Neutrophil (primary cell): ENCODE results near the gene ANTXR1.

Source experiments
- H3K27ac ChIP-seq: fragments of 200-600 bp; sonication (generic); 2 replicates; pipeline ENCODE4 v1.5.1; 2016; ENCODE audit warnings: mild to moderate bottlenecking, moderate library complexity
- H3K27me3 ChIP-seq: fragments of 200-600 bp; sonication (generic); 2 replicates; pipeline ENCODE4 v1.6.0; 2016; ENCODE audit warnings: mild to moderate bottlenecking
- H3K36me3 ChIP-seq: fragments of 200-600 bp; sonication (generic); 2 replicates; pipeline ENCODE4 v1.5.1; 2017
- H3K4me1 ChIP-seq, 2 experiments: fragments of 200-600 bp in 1 of 2; sonication (generic) in 1 of 2; 1 replicate in 1 of 2; 2 replicates in 1 of 2; pipeline versions ENCODE4 v1.5.1 to v1.6.1; 2013 to 2016; ENCODE audit warnings: low read depth in 1 of 2, low read length in 1 of 2, mild to moderate bottlenecking in 1 of 2, moderate library complexity in 1 of 2; ENCODE audit not compliant: control insufficient read depth in 1 of 2, insufficient read depth in 1 of 2
- H3K4me3 ChIP-seq, 2 experiments: fragments of 200-600 bp in 1 of 2; sonication (generic) in 1 of 2; 1 replicate in 1 of 2; 2 replicates in 1 of 2; pipeline ENCODE4 v1.5.1; 2013 to 2016; ENCODE audit warnings: low read depth in 1 of 2, low read length in 1 of 2, mild to moderate bottlenecking in 1 of 2, moderate library complexity in 1 of 2
- H3K9me3 ChIP-seq: fragments of 200-600 bp; sonication (generic); 2 replicates; pipeline ENCODE4 v1.5.1; 2016
- TF ChIP-seq, protein P1 (sequence below): fragments of 200-600 bp; sonication (generic); IDR thresholded peaks from 2 replicates; pipeline ENCODE4 v1.5.1; 2016; ENCODE audit warnings: antibody characterized with exemption

The ANTXR1 gene

DNA sequence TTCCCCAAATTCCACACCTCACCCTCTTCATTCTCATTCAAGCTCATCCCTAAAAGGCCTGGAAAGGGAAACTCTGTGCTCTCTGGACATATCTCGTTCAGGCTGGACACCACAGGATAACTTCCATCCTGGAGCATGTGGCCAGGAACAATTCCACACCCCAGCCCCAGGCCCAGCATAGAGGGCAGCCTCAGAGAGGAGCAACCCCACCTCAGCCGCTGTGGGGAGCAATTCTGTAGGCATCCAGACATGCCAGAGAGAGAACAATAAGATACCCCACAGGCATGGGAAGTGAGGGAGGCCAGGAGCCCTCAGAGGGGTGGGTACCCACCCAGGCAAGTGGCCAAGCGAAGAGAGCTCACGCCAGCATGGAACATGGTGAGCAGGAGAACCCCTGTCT is 230.7 kb downstream of the ANTXR1 start:
- H3K9me3 ChIP-seq: no peaks in the 10 kb centered on the region
- TF ChIP-seq, protein P1, sequence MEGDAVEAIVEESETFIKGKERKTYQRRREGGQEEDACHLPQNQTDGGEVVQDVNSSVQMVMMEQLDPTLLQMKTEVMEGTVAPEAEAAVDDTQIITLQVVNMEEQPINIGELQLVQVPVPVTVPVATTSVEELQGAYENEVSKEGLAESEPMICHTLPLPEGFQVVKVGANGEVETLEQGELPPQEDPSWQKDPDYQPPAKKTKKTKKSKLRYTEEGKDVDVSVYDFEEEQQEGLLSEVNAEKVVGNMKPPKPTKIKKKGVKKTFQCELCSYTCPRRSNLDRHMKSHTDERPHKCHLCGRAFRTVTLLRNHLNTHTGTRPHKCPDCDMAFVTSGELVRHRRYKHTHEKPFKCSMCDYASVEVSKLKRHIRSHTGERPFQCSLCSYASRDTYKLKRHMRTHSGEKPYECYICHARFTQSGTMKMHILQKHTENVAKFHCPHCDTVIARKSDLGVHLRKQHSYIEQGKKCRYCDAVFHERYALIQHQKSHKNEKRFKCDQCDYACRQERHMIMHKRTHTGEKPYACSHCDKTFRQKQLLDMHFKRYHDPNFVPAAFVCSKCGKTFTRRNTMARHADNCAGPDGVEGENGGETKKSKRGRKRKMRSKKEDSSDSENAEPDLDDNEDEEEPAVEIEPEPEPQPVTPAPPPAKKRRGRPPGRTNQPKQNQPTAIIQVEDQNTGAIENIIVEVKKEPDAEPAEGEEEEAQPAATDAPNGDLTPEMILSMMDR: no peak
- H3K27me3 ChIP-seq: no peaks in the 10 kb centered on the region
- no peak overlapping the region for H3K27ac ChIP-seq
- no peaks in the 10 kb centered on the region for H3K36me3 ChIP-seq
- H3K4me1 ChIP-seq: no peaks in the 10 kb centered on the region
- H3K4me3 ChIP-seq: no peak overlapping the region

DNA sequence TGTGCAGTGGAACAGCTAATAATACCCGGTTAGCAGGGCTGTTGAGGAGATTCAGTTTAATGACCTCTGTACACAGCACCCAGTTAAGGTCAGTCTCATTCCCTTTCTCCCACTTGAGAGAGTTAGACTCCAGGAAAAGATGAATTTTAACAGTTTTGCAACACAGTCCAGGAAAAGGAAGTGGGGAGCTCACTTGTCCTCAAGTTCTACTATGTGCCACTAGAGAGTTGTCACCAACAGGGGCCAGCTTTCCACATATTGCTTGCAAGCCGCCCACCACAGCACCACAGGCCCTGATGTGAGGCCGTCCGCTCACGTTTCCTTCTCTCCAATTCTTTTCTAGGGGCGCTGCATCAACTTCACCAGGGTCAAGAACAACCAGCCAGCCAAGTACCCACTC is 231.9 kb downstream of the ANTXR1 start:
- no peaks in the 10 kb centered on the region for H3K27me3 ChIP-seq
- no peaks in the 10 kb centered on the region for H3K4me1 ChIP-seq
- no peak overlapping the region for H3K4me3 ChIP-seq
- H3K27ac ChIP-seq: no peak overlapping the region
- no peaks in the 10 kb centered on the region for H3K36me3 ChIP-seq
- no peaks in the 10 kb centered on the region for H3K9me3 ChIP-seq
- TF ChIP-seq, protein P1: no peak

DNA sequence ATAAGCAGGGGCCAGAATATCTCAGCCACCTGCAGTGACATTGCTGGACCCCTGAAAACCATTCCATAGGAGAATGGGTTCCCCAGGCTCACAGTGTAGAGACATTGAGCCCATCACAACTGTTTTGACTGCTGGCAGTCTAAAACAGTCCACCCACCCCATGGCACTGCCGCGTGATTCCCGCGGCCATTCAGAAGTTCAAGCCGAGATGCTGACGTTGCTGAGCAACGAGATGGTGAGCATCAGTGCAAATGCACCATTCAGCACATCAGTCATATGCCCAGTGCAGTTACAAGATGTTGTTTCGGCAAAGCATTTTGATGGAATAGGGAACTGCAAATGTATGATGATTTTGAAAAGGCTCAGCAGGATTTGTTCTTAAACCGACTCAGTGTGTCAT is 234.6 kb downstream of the ANTXR1 start:
- Histone ChIP-seq H3K4me3 (no peak overlapping the region), H3K36me3 (no peaks in the 10 kb centered on the region), H3K27ac (no peak overlapping the region), H3K4me1 (no peaks in the 10 kb centered on the region), H3K27me3 (no peaks in the 10 kb centered on the region), H3K9me3 (no peaks in the 10 kb centered on the region)
- TF ChIP-seq, protein P1: no peak

DNA sequence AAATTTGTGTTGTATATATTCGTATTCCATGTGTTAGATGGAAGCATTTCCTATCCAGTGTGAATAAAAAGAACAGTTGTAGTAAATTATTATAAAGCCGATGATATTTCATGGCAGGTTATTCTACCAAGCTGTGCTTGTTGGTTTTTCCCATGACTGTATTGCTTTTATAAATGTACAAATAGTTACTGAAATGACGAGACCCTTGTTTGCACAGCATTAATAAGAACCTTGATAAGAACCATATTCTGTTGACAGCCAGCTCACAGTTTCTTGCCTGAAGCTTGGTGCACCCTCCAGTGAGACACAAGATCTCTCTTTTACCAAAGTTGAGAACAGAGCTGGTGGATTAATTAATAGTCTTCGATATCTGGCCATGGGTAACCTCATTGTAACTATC is 235.3 kb downstream of the ANTXR1 start:
- no peaks in the 10 kb centered on the region for H3K27me3 ChIP-seq
- TF ChIP-seq, protein P1: no peak
- no peaks in the 10 kb centered on the region for H3K4me1 ChIP-seq
- H3K9me3 ChIP-seq: no peaks in the 10 kb centered on the region
- no peak overlapping the region for H3K27ac ChIP-seq
- H3K4me3 ChIP-seq: no peak overlapping the region
- H3K36me3 ChIP-seq: no peaks in the 10 kb centered on the region

DNA sequence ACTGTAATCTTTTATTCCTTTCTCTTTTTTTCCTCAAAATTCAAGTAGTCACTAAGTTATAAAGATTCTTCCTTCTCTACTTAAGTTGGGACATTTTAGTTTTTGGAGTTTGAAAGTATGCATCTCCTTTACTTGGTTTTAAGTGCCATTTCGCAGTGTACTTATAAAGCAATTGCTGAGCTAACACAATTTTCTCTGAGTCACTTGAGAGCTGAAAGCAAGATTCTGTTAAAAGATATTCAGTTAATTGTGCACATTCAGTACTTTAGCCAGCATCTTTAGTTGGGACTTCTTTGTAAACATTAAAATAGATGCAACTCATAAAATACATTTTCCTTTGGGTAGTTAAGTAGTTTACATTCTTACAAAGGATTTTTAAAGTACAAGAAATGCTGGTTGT is 238.0 kb downstream of the ANTXR1 start:
- Histone ChIP-seq H3K9me3 (no peaks in the 10 kb centered on the region), H3K27ac (no peak overlapping the region), H3K27me3 (no peaks in the 10 kb centered on the region), H3K4me3 (no peak overlapping the region), H3K4me1 (no peaks in the 10 kb centered on the region), H3K36me3 (no peaks in the 10 kb centered on the region)
- TF ChIP-seq, protein P1: no peak

DNA sequence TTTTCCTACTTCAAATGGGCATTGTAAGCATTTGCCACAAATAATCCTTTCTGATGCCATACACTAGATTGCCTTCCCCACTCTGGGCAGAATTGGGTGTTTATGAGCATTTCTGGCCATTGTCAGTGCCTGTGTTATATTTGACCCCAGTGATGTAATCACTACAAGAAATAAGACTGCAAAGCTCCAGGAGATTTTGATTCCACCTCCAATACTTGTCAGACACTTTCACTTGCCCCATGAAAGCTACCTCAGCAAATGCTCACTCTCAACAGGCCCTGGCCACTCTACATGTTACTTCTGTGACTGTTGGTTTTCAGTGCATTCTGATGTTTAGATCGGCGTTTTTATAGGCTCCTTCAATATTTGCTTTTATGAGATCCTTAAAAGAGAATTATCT is 239.0 kb downstream of the ANTXR1 start:
- TF ChIP-seq, protein P1: no peak
- Histone ChIP-seq H3K27ac (no peak overlapping the region), H3K9me3 (no peaks in the 10 kb centered on the region), H3K36me3 (no peaks in the 10 kb centered on the region), H3K4me3 (no peak overlapping the region), H3K27me3 (no peaks in the 10 kb centered on the region), H3K4me1 (no peaks in the 10 kb centered on the region)
